CD14-positive monocyte (primary cell): Measurements from ENCODE around the gene HTR1D. TPM values are rescaled to one million over a fixed set of nuclear protein-coding genes. Genes with fewer than 3 reads are reported as not detected.

Experiments used
- DNase-seq, 3 donors: peaks; one replicate each; pipeline ENCODE4 v3.0.0-alpha.2; 2011 to 2022
- H2AFZ ChIP-seq: 2 replicates; pipeline ENCODE4 v1.6.0; 2012; ENCODE audit warnings: mild to moderate bottlenecking, low read depth, low read length, inconsistent platforms; ENCODE audit not compliant: insufficient read depth, poor library complexity, severe bottlenecking
- H3K27ac ChIP-seq, 2 donors: 1 replicate in 1 of 2; 2 replicates in 1 of 2; pipeline ENCODE4 v1.5.1; 2012 to 2013; ENCODE audit warnings: low read length in 2 of 2, control low read depth in 1 of 2, inconsistent platforms in 1 of 2, low read depth in 1 of 2, mild to moderate bottlenecking in 1 of 2
- H3K27me3 ChIP-seq, 2 donors: one replicate each; pipeline versions ENCODE4 v1.6.0 to v1.6.1; 2011 to 2013; ENCODE audit warnings: low read length in 2 of 2; ENCODE audit not compliant: control insufficient read depth in 2 of 2, insufficient read depth in 2 of 2
- H3K36me3 ChIP-seq, 2 donors: replicated peaks in 1 of 2; 1 replicate in 1 of 2; 2 replicates in 1 of 2; pipeline versions ENCODE4 v1.5.1 to v1.6.1; 2012 to 2013; ENCODE audit warnings: low read length in 2 of 2, control low read depth in 1 of 2, inconsistent platforms in 1 of 2, mild to moderate bottlenecking in 1 of 2; ENCODE audit not compliant: insufficient read depth in 2 of 2, control insufficient read depth in 1 of 2
- H3K4me1 ChIP-seq, 2 donors: 1 replicate in 1 of 2; 2 replicates in 1 of 2; pipeline versions ENCODE4 v1.5.1 to v1.6.1; 2012 to 2013; ENCODE audit warnings: low read length in 2 of 2, control low read depth in 1 of 2, inconsistent platforms in 1 of 2, mild to moderate bottlenecking in 1 of 2, moderate library complexity in 1 of 2; ENCODE audit not compliant: insufficient read depth in 2 of 2, control insufficient read depth in 1 of 2
- H3K4me2 ChIP-seq: replicated peaks from 2 replicates; pipeline ENCODE3; 2012; ENCODE audit warnings: low read length, moderate library complexity, mild to moderate bottlenecking; ENCODE audit not compliant: poor library complexity, severe bottlenecking; ENCODE audit errors: extremely low read depth
- H3K4me3 ChIP-seq, 3 experiments: fragments of 200-600 bp in 1 of 3; sonication (generic) in 1 of 3; replicated peaks in 1 of 3; 1 replicate in 2 of 3; 2 replicates in 1 of 3; pipeline ENCODE4 v1.5.1; 2011 to 2013; ENCODE audit warnings: low read length in 3 of 3, mild to moderate bottlenecking in 3 of 3, control low read depth in 2 of 3, low read depth in 2 of 3, inconsistent platforms in 1 of 3, moderate library complexity in 1 of 3
- H3K79me2 ChIP-seq: 2 replicates; pipeline ENCODE4 v1.6.0; 2012; ENCODE audit warnings: mild to moderate bottlenecking, control low read depth, inconsistent platforms, low read length, moderate library complexity; ENCODE audit not compliant: insufficient read depth
- H3K9ac ChIP-seq: 2 replicates; pipeline ENCODE4 v1.6.0; 2017; ENCODE audit warnings: low read length, mild to moderate bottlenecking; ENCODE audit not compliant: insufficient read depth, poor library complexity, severe bottlenecking
- H3K9me3 ChIP-seq, 2 donors: replicated peaks in 1 of 2; 1 replicate in 1 of 2; 2 replicates in 1 of 2; pipeline versions ENCODE4 v1.5.1 to v1.6.1; 2012 to 2013; ENCODE audit warnings: low read length in 2 of 2, control low read depth in 1 of 2; ENCODE audit not compliant: control insufficient read depth in 1 of 2, insufficient read depth in 1 of 2
- H4K20me1 ChIP-seq: 2 replicates; pipeline ENCODE4 v1.6.0; 2012; ENCODE audit warnings: mild to moderate bottlenecking, low read length, control low read depth, moderate library complexity; ENCODE audit not compliant: insufficient read depth
- H3K27ac Mint-ChIP-seq, 7 donors: one replicate each; pipeline ENCODE4 v1.8.0; 2020; ENCODE audit warnings: mild to moderate bottlenecking in 7 of 7, mixed read lengths in 7 of 7, moderate library complexity in 6 of 7, inconsistent platforms in 2 of 7
- H3K27me3 Mint-ChIP-seq, 3 donors: one replicate each; pipeline ENCODE4 v1.8.0; 2021 to 2022; ENCODE audit warnings: low read depth in 3 of 3, mild to moderate bottlenecking in 3 of 3, mixed read lengths in 3 of 3, moderate library complexity in 3 of 3, inconsistent platforms in 1 of 3
- H3K36me3 Mint-ChIP-seq, 2 donors: one replicate each; pipeline ENCODE4 v1.8.0; 2020; ENCODE audit warnings: mixed read lengths in 2 of 2, inconsistent platforms in 1 of 2, mild to moderate bottlenecking in 1 of 2
- H3K4me1 Mint-ChIP-seq: one replicate; pipeline ENCODE4 v1.8.0; 2020; ENCODE audit warnings: mild to moderate bottlenecking, mixed read lengths
- H3K4me3 Mint-ChIP-seq, 2 donors: one replicate each; pipeline ENCODE4 v1.8.0; 2020; ENCODE audit warnings: mild to moderate bottlenecking in 2 of 2, mixed read lengths in 2 of 2, moderate library complexity in 1 of 2
- H3K9me3 Mint-ChIP-seq, 7 donors: one replicate each; pipeline ENCODE4 v1.8.0; 2020 to 2022; ENCODE audit warnings: mixed read lengths in 7 of 7, mild to moderate bottlenecking in 6 of 7, moderate library complexity in 6 of 7, inconsistent platforms in 2 of 7
- WGBS: methylation state at CpG from one replicate; pipeline ENCODE4 v1.1.5; 2013; ENCODE audit warnings: missing lambda C conversion rate; ENCODE audit not compliant: insufficient coverage; 5-methylcytosine and 5-hydroxymethylcytosine counted together
- intact Hi-C, 2 donors: fragments of 100-400 bp; cut with micrococcal nuclease; formaldehyde crosslinking; loops; one replicate each; pipeline versions ENCODE4 v1.15.0 to v1.15.1; 2023
- polyA plus RNA-seq, 3 donors: library from polyadenylated mRNA; depleted of rRNA in 1 of 3; unstranded in 2 of 3; stranded (reverse) in 1 of 3; fragments of 300-500 nt in 2 of 3; fragments of >200 nt in 1 of 3; fragmentation: Illumina TruSeq in 2 of 3; gene quantifications; 1 replicate in 2 of 3; 2 replicates in 1 of 3; pipeline ENCODE4 v1.2.3, GENCODE V29; 2012 to 2021
- TF ChIP-seq, protein P1 (sequence below): fragments of 200-600 bp; IDR thresholded peaks from one replicate; pipeline ENCODE4 v1.8.0; 2022; ENCODE audit warnings: antibody characterized with exemption, mild to moderate bottlenecking

Gene HTR1D
- polyA plus RNA-seq, 3 donors: not detected

DNA sequence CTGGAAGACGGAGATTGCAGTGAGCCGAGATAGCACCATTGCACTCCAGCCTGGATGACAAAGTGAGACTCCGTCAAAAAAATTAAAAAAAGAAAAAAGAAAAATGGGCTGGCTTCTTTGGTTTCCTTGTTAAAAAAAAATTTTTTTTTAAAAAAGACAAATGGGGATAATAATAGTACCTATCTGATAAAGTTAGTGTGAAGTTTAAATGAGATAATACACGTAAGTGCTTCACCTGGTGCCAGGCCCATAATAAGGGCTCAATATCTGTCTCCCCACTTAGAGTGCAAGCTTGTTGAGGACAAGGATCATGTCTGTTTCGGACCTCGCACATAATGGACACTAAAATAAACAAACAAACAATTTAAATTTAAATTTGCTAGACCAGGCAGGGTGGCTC, 30.0 kb upstream of the HTR1D start:
- no peak overlapping the region for H3K4me3 ChIP-seq
- Mint-ChIP-seq H3K27ac (no peak overlapping the region), H3K9me3 (peaks cover 0 to 2% (median 0%) of the 10 kb centered on the region in 7 donors), H3K4me1 (no peaks in the 10 kb centered on the region), H3K4me3 (no peak overlapping the region), H3K36me3 (no peaks in the 10 kb centered on the region), H3K27me3 (peaks cover 5 to 8% (median 6%) of the 10 kb centered on the region in 3 donors)
- DNase-seq: no peak
- no peak overlapping the region for H3K9ac ChIP-seq
- H3K27me3 ChIP-seq: no peaks in the 10 kb centered on the region
- intact Hi-C loops: no loop called here
- TF ChIP-seq, protein P1, sequence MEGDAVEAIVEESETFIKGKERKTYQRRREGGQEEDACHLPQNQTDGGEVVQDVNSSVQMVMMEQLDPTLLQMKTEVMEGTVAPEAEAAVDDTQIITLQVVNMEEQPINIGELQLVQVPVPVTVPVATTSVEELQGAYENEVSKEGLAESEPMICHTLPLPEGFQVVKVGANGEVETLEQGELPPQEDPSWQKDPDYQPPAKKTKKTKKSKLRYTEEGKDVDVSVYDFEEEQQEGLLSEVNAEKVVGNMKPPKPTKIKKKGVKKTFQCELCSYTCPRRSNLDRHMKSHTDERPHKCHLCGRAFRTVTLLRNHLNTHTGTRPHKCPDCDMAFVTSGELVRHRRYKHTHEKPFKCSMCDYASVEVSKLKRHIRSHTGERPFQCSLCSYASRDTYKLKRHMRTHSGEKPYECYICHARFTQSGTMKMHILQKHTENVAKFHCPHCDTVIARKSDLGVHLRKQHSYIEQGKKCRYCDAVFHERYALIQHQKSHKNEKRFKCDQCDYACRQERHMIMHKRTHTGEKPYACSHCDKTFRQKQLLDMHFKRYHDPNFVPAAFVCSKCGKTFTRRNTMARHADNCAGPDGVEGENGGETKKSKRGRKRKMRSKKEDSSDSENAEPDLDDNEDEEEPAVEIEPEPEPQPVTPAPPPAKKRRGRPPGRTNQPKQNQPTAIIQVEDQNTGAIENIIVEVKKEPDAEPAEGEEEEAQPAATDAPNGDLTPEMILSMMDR: no peak
- WGBS: 97% methylated on average over 5 of the region's 6 CpGs
- no peak overlapping the region for H3K4me2 ChIP-seq
- H3K36me3 ChIP-seq: no peaks in the 10 kb centered on the region
- no peak overlapping the region for H3K27ac ChIP-seq
- no peaks in the 10 kb centered on the region for H3K79me2 ChIP-seq
- no peaks in the 10 kb centered on the region for H4K20me1 ChIP-seq
- H3K4me1 ChIP-seq: no peaks in the 10 kb centered on the region
- H2AFZ ChIP-seq: no peak overlapping the region
- H3K9me3 ChIP-seq: no peaks in the 10 kb centered on the region

DNA sequence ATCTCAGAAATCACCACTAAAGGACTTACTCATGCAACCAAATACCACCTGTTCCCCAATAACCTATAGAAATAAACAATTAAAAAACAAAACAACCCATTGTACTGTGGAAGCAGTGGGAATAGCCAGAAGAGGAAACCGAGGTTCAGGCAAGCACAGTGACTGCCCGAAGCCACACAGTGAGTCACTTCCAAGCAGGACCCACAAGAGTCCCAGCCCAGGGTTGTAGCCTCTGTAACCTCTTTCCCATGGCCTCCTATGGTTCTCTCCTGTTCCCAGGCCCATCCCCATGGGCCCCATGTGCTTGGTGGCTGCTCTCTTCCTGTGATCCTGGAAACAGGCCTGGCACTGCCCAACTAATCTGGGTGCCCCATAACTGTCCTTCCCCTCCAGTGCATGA, 29.0 kb upstream of the HTR1D start:
- Histone ChIP-seq H3K27ac (no peak overlapping the region), H3K4me2 (no peak overlapping the region), H3K9ac (no peak overlapping the region), H3K27me3 (no peaks in the 10 kb centered on the region), H3K79me2 (no peaks in the 10 kb centered on the region), H4K20me1 (no peaks in the 10 kb centered on the region), H2AFZ (no peak overlapping the region), H3K36me3 (no peaks in the 10 kb centered on the region), H3K9me3 (no peaks in the 10 kb centered on the region), H3K4me3 (no peak overlapping the region), H3K4me1 (no peaks in the 10 kb centered on the region)
- no peaks in the 10 kb centered on the region for H3K36me3 Mint-ChIP-seq
- peaks cover 0 to 2% (median 0%) of the 10 kb centered on the region in 7 donors for H3K9me3 Mint-ChIP-seq
- TF ChIP-seq, protein P1: no peak
- H3K27me3 Mint-ChIP-seq: peaks cover 5 to 8% (median 6%) of the 10 kb centered on the region in 3 donors
- WGBS: no CpG with 5 or more reads among the region's 2 CpGs
- DNase-seq: no peak
- H3K27ac Mint-ChIP-seq: no peak overlapping the region
- no peak overlapping the region for H3K4me3 Mint-ChIP-seq
- intact Hi-C loops: no loop called here
- H3K4me1 Mint-ChIP-seq: no peaks in the 10 kb centered on the region
